RWPE2 (cell line): ENCODE results near the gene CBFA2T3.

ENCODE experiments used
- ATAC-seq: fragments of 200-7000 bp; cut with Tn5 transposase; 3 replicates; pipeline ENCODE4 v1.9.1; 2021; ENCODE audit warnings: low read depth
- DNase-seq: peaks from one replicate; pipeline ENCODE4 v3.0.0-alpha.2; 2020; ENCODE audit warnings: low spot score
- H3K27ac ChIP-seq: fragments of 450-650 bp; 2 replicates; pipeline ENCODE4 v1.5.1; 2017; ENCODE audit warnings: mild to moderate bottlenecking; ENCODE audit not compliant: poor library complexity, severe bottlenecking
- H3K27me3 ChIP-seq: fragments of 250-450 bp; sonication (Bioruptor Pico); 2 replicates; pipeline ENCODE4 v1.5.1; 2021; ENCODE audit warnings: mild to moderate bottlenecking, moderate library complexity; ENCODE audit not compliant: insufficient read depth, poor library complexity, severe bottlenecking
- H3K36me3 ChIP-seq: fragments of 250-450 bp; sonication (Bioruptor Pico); 2 replicates; pipeline ENCODE4 v1.5.1; 2020; ENCODE audit warnings: low read depth, mild to moderate bottlenecking, moderate library complexity
- H3K4me1 ChIP-seq: fragments of 250-450 bp; sonication (Bioruptor Pico); 2 replicates; pipeline ENCODE4 v1.5.1; 2021; ENCODE audit warnings: mild to moderate bottlenecking, moderate library complexity; ENCODE audit not compliant: insufficient read depth, poor library complexity, severe bottlenecking
- H3K4me3 ChIP-seq: fragments of 250-450 bp; sonication (Bioruptor Pico); 2 replicates; pipeline ENCODE4 v1.5.1; 2021; ENCODE audit warnings: mild to moderate bottlenecking, moderate library complexity; ENCODE audit not compliant: severe bottlenecking
- H3K9me3 ChIP-seq: fragments of 250-450 bp; sonication (Bioruptor Pico); 2 replicates; pipeline ENCODE4 v1.5.1; 2021; ENCODE audit warnings: mild to moderate bottlenecking, moderate library complexity; ENCODE audit not compliant: severe bottlenecking
- CTCF ChIP-seq: fragments of 450-650 bp; IDR thresholded peaks from one replicate; pipeline ENCODE4 v1.5.1; 2017; ENCODE audit warnings: mild to moderate bottlenecking, moderate library complexity; ENCODE audit not compliant: poor library complexity, severe bottlenecking

CBFA2T3 gene

GRCh38 chr16:88989852-88990547 lies 13.0 kb upstream of the CBFA2T3 start:
- no peak for DNase-seq
- Histone ChIP-seq H3K27me3 (peaks cover 53% of the 10 kb centered on the region), H3K4me3 (no peak overlapping the region), H3K4me1 (no peaks in the 10 kb centered on the region), H3K36me3 (no peaks in the 10 kb centered on the region), H3K27ac (no peak overlapping the region), H3K9me3 (no peaks in the 10 kb centered on the region)
- no peak for TF ChIP-seq CTCF
- ATAC-seq = no peak

GRCh38 chr16:88988980-88989811 lies 12.2 kb upstream of the CBFA2T3 start:
- DNase-seq (no peak), ATAC-seq (no peak)
- no peak overlapping the region for H3K27ac ChIP-seq
- H3K4me1 ChIP-seq = no peaks in the 10 kb centered on the region
- no peaks in the 10 kb centered on the region for H3K9me3 ChIP-seq
- H3K4me3 ChIP-seq = no peak overlapping the region
- no peaks in the 10 kb centered on the region for H3K36me3 ChIP-seq
- no peak for TF ChIP-seq CTCF
- H3K27me3 ChIP-seq = peaks cover 50% of the 10 kb centered on the region

DNA sequence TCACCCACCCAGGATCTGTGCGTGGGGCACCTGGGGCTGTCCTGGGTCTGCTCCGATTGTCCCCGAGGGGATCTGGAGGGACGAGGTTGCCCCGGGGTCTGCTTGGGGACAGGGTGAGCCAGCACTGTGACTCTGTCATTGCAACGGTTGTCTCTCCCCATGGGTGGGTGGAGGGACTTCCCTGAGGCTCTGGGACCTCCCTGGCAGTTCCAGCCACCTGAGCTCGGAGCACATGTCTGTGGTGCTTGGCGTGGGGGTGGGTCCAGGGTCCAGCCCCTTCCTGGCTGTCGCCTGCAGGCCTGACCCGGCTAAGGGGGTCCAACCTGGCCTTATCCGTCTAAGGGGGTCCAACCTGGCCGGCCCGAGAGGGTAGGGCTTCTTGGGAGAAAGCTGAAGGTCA lies 8.5 kb upstream of the CBFA2T3 start:
- Histone ChIP-seq H3K4me3 (no peak overlapping the region), H3K27me3 (peaks cover 42% of the 10 kb centered on the region), H3K4me1 (no peaks in the 10 kb centered on the region), H3K9me3 (no peaks in the 10 kb centered on the region), H3K36me3 (no peaks in the 10 kb centered on the region), H3K27ac (no peak overlapping the region)
- TF ChIP-seq CTCF = no peak
- DNase-seq (no peak), ATAC-seq (no peak)

- Histone ChIP-seq H3K27me3 (peaks cover 32% of the 10 kb centered on the region), H3K4me1 (no peaks in the 10 kb centered on the region), H3K9me3 (no peaks in the 10 kb centered on the region), H3K27ac (no peak overlapping the region), H3K4me3 (no peak overlapping the region), H3K36me3 (no peaks in the 10 kb centered on the region)
- DNase-seq (no peak), ATAC-seq (no peak)
- no peak for TF ChIP-seq CTCF
Observed at GRCh38 chr16:88983771-88984687, 7.0 kb upstream of the CBFA2T3 start.
